ENCODE results near the gene RPS6KA3.
"Not testable (repeated sequence)": the region's sequence is repeated elsewhere in the genome, so short reads cannot be mapped to it uniquely, and the experiment has no call there.

RPS6KA3 gene

DNA sequence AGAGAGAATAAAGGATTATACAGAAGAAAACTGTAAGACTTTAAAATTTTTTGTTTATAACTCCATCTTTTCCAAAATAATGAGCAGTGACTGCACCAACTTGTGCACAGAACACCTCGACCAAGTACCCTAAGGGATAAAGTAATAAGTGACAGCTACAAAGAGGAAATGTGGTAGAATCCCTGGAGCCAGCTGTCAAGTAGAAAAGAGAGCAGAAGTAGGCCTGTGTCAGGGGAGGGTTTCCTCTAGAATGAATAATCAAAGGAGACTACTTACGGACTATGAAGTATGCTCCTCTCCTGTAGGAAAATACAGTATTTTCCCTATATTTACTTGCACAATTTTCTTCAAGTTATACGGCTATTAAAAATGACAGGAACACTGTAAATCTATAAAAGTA lies 126.3 kb downstream of the RPS6KA3 start:
- DNase-seq: no peak

GRCh38 chrX:20139966-20140365 lies 126.7 kb downstream of the RPS6KA3 start:
- DNase-seq: no peak

GRCh38 chrX:20135944-20136343 lies 130.8 kb downstream of the RPS6KA3 start:
- no peak for DNase-seq

DNA sequence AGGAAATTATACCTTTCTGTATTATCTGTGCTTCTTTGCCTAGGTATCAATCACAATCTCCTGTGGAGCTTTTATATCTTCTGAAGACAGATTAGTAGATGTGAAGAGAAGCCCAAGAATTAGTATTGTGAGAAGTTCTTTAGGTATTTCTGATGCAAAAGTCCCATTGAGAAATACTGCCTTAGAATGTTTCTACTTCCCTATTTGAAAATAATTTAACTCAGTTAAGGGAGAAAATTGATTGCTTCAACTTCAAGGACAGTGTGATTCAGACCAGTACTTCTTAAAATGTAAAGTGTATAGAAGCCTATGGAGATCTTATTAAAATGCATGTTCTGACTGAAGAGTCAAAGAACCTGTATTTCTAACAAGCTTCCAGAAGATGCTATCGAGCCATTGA lies 134.0 kb downstream of the RPS6KA3 start:
- no peak for DNase-seq

- DNase-seq: no peak
Measured at GRCh38 chrX:20130357-20130756, 136.4 kb downstream of the RPS6KA3 start.

GRCh38 chrX:20129547-20129946 lies 137.2 kb downstream of the RPS6KA3 start:
- DNase-seq: no peak

DNA sequence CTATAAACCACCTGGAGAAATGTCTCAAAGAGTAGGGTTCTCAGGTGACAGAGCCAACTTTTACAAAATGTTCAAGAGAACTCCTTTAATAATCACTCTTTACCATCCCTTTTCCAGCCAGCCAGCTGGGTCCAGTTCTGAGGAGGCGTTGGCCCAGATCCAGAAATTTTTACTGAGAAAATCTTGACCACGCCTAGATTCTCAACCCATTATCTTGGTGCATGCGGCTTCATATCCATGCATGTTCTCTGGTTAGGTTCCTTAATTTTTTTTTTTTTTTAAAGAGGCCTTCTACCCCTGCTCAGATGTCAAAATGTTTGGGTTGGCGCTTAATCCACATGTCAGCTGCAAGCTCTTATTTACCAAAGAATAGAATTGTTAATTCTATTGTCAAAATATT lies 138.0 kb downstream of the RPS6KA3 start:
- DNase-seq: no peak

DNA sequence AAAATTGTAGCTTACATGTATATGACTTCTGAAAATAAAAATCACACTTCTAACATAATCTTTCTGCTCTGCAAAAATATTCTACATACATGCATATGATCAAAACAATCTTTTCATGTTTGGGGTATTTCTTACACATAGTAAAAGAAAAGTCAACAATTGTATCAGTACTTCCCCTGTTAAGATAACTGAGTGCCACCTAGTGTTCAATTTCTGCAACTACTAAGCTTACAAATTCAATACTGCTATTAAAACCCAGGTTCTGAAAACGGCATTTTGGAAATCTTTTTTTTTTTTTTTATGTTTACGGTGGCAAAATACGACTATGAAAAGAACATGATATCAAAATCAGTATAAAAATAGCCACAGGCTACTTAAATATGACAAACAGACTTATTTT lies 139.3 kb downstream of the RPS6KA3 start:
- DNase-seq: not testable (repeated sequence)

GRCh38 chrX:20126833-20127232 lies 139.9 kb downstream of the RPS6KA3 start:
- DNase-seq: not testable (repeated sequence)

DNA sequence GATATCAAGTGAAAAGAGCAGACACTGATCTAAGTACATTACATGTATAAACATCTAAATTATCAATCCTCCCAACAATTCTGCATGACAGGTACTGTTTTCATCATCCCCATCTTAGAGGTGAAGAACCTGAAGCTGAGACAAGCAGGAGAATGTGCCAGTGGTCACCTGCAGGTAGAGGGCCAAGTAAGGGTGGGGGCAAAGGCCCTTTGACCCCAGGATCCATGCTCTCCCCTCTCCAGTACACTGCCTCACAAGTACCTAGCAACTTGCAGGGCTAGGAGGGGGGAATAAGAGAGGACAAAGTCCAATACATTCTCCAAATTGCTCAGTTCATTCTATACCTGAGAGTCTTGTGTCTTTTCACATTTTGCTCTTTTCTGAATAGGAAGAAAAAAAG lies 141.7 kb downstream of the RPS6KA3 start:
- DNase-seq: no peak

DNA sequence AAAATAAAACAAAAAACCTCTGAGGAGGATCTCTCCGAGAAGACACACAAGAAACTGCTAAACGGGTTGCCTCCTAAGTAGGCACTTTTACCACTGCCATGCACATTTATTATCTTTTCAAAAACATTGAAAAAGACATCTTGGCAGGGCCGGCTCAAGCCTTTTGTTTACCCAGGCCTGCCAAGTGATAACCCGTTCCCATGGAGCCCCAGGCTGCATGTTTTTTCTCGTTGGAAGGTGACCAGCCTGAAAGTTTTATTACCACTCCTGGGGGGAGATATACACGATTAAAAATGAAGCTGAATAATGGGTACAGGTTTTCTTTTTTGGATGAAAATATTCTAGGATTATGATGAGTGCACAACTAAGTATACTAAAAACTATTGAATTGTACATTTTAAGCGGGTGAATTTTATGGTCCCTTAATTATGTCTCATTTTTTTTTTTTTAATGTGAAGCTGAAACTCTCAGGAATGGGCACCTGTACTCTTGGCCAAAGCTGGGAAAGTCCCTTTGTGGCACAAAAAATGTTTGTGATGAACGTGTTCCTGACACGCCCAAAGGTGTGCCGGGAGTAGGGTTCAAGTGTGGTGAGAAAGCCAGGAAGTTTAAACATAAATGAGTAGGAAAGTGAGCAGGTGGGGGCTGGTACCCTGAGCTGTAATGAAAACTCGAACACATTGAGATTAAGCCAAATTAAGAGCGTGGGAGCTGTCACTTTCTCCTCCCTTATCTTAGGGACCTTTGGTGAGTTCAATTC lies 148.5 kb downstream of the RPS6KA3 start:
- DNase-seq: no peak

DNA sequence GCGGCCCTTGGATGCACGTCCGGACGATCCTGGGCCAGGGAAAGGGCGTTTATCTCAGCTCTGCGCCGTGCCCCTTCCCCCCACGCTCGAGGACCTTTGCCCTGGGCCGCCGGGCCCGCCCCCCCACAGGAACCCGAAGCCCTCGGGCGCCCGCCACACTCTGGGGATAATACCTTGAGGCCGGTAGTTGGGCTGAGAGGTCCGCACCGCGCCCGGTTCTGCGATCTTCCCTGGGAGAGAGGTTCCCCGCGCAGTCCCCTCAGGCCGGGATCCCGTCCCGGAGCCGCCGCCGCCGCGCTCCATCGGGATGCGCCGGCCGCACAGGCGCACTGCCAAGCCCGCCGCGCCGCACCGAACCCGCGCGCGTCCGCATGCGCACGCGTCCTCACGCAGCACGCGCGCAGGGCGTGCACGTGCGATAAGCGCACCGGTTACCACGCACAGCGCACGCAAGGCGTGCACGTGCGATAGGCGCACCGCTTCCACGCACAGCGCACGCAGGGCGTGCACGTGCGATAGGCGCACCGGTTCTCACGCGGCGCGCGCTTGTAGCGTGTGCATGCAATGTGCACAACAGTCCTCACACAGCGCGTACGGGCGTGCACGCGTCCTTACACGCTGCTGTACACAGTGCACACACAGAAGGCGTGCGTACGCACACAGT lies 150.0 kb downstream of the RPS6KA3 start, which contains the start of gene MAP7D2:
Gene MAP7D2, minus strand, starts transcription at position 331 of the 664 bp plus-strand sequence. Its CDS starts 28 bp downstream, at position 303.
- DNase-seq: no peak

DNA sequence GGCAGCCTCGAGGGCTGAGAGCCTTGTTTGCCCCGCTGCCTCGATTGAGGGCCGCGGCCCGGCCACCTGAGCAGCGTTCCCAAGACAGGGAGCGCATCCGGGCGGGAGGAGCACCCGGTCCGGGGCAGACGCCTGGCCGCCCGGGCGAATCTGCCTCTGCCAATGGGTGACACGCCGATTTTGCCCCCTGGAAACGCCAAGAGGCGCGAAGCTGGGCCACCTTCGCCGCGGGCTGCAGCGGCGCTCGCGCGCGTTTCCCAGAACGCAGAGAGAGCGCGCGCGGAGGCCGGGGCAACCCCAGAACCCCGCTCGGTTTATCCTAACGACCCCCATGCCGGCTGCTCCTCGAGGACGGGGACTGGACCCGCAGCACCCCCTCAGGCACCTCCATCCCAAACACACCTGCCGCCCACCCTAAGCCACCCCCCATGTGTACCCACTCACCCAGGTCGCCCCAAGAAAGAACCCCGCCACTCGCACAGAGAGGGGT lies 150.6 kb downstream of the RPS6KA3 start:
- no peak for DNase-seq

GRCh38 chrX:20112022-20112774 lies 154.5 kb downstream of the RPS6KA3 start:
- DNase-seq: no peak

GRCh38 chrX:20111271-20111670 lies 155.4 kb downstream of the RPS6KA3 start:
- DNase-seq: no peak

DNA sequence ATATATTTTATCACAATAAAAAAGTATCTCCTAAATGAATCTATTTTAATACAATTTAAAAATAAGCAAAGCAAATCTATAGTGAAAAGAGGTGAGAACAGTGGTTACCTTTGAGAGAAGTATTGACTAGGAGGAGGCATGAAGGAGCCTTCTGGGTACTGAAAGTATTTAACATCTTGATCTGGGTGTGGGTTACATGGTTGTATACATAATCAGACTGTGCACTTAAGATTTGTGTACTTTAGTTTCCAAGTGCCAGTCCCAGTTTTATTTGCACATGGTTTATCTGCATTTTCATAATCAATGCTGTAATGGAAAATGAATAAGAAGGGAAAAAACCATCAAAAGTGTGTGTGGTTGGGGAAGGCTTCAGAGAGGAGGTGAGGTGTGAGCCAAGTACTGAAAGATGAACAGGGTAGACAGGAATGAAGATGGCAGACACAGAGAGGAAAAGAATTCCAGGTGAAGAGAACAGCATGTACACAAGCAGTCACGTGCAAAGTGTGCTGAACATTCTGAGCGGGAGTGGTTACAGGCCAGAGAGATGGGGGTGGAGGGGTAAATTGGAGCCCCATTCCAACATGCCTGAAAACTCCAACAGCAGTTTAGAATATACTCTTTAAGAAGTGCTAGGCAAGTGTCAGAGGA lies 164.7 kb downstream of the RPS6KA3 start:
- DNase-seq: no peak

All from CD4-positive, alpha-beta T cell treated with Interleukin-10 for 1 hour (primary cell).